OCI-LY7 (cell line): ENCODE data around the gene CCDC116. TPM values are rescaled to one million over a fixed set of nuclear protein-coding genes. Genes with fewer than 3 reads are reported as not detected.
A peak's percentile ranks its signal among the peaks of the same experiment; 100 is the strongest.

Experiments used
- BruUV-seq: library from RNA; stranded (reverse); fragments of 400-500 nt; replicated peaks from 2 replicates; lab custom pipeline; 2021; lab: Mats Ljungman, UMichigan
- CTCF ChIA-PET: fragments of 300-600 bp; sonication (Branson Sonifier 250); formaldehyde crosslinking; loops from one replicate; lab custom pipeline; 2022; ENCODE audit warnings: antibody characterized with exemption; ENCODE audit not compliant: unreplicated experiment; lab: Charles Lee
- POLR2A ChIA-PET: fragments of 300-600 bp; sonication (Branson Sonifier 250); formaldehyde crosslinking; loops from one replicate; lab custom pipeline; 2022; ENCODE audit warnings: antibody characterized with exemption; lab: Charles Lee
- DNase-seq: peaks from one replicate; pipeline ENCODE4 v3.0.0-alpha.2; 2015; ENCODE audit warnings: low spot score
- H2AFZ ChIP-seq: fragments of 200-600 bp; sonication (generic), shearing (Covaris generic); 2 replicates; pipeline ENCODE4 v1.6.1; 2014; ENCODE audit warnings: mild to moderate bottlenecking, antibody characterized with exemption, low read length, moderate library complexity
- H3K27ac ChIP-seq: fragments of 200-600 bp; sonication (generic); 2 replicates; pipeline ENCODE4 v1.5.1; 2014; ENCODE audit warnings: mixed run types, low read depth, mild to moderate bottlenecking, moderate library complexity, low read length, inconsistent platforms; ENCODE audit not compliant: poor library complexity, severe bottlenecking
- H3K36me3 ChIP-seq: fragments of 200-600 bp; sonication (generic); 2 replicates; pipeline ENCODE4 v1.6.1; 2014; ENCODE audit warnings: mild to moderate bottlenecking, antibody characterized with exemption, low read length, moderate library complexity, mixed read lengths; ENCODE audit not compliant: insufficient read depth
- H3K4me1 ChIP-seq: fragments of 200-600 bp; sonication (generic); 2 replicates; pipeline ENCODE4 v1.5.1; 2014; ENCODE audit warnings: mild to moderate bottlenecking, low read length; ENCODE audit not compliant: insufficient read depth, poor library complexity, severe bottlenecking
- H3K4me2 ChIP-seq: fragments of 200-600 bp; sonication (generic); 2 replicates; pipeline ENCODE4 v1.6.1; 2014; ENCODE audit warnings: mild to moderate bottlenecking, low read length
- H3K4me3 ChIP-seq: fragments of 200-600 bp; sonication (generic); 2 replicates; pipeline ENCODE4 v1.5.1; 2014; ENCODE audit warnings: mild to moderate bottlenecking, low read depth, low read length; ENCODE audit not compliant: poor library complexity, severe bottlenecking
- H3K79me2 ChIP-seq: fragments of 200-600 bp; sonication (generic); 2 replicates; pipeline ENCODE4 v1.6.1; 2016; ENCODE audit warnings: low read depth, mild to moderate bottlenecking, low read length, moderate library complexity, mixed read lengths; ENCODE audit not compliant: insufficient read depth
- H3K9me2 ChIP-seq: fragments of 200-600 bp; sonication (generic); 2 replicates; pipeline ENCODE4 v1.6.1; 2016; ENCODE audit warnings: mild to moderate bottlenecking, low read length, mixed read lengths; ENCODE audit not compliant: insufficient read depth
- H3K9me3 ChIP-seq: fragments of 200-600 bp; sonication (generic); 2 replicates; pipeline ENCODE4 v1.6.1; 2014; ENCODE audit warnings: mild to moderate bottlenecking, mixed run types, low read length, mixed read lengths
- H4K20me1 ChIP-seq: fragments of 200-600 bp; sonication (generic); 2 replicates; pipeline ENCODE4 v1.6.1; 2014; ENCODE audit warnings: mild to moderate bottlenecking, antibody characterized with exemption, low read length, moderate library complexity, mixed read lengths; ENCODE audit not compliant: insufficient read depth
- CTCF ChIP-seq: fragments of 200-600 bp; sonication (generic); conservative IDR thresholded peaks from 2 replicates; pipeline ENCODE4 v1.5.1; 2014; ENCODE audit warnings: mild to moderate bottlenecking, antibody characterized with exemption, low read length, moderate library complexity, mixed read lengths
- EZH2phosphoT487 ChIP-seq: fragments of 200-600 bp; sonication (generic); IDR thresholded peaks from 2 replicates; pipeline ENCODE4 v1.6.1; 2018; ENCODE audit warnings: low read depth, borderline replicate concordance, mild to moderate bottlenecking, mixed run types, antibody characterized with exemption, low read length, moderate library complexity, mixed read lengths
- intact Hi-C: fragments of 100-400 bp; cut with micrococcal nuclease; formaldehyde crosslinking; loops from one replicate; pipeline ENCODE4 v1.10.0; 2022; ENCODE audit not compliant: unreplicated experiment
- total RNA-seq, 2 experiments: library from RNA; depleted of rRNA in 1 of 2; stranded (reverse); fragments of >200 nt in 1 of 2; shearing (Covaris generic) in 1 of 2; gene quantifications; 2 replicates each; pipeline ENCODE4 v1.2.3, GENCODE V29; 2014 to 2022

The CCDC116 gene
- total RNA-seq, 2 experiments from 2014 or later: 1.5 to 3.1 TPM

- peaks cover 70% of the 10 kb centered on the region for H3K4me1 ChIP-seq
- CTCF ChIA-PET: interaction anchor here (0.6 to 0.9 kb wide), 2 partner anchors 13 to 129 kb away, joined by 3 read pairs; no protein-coding TSS in a partner anchor
These were observed 47.2 kb upstream of the CCDC116 start for GRCh38 chr22:21585389-21585788.

GRCh38 chr22:21587803-21588611 is 44.6 kb upstream of the CCDC116 start:
- Histone ChIP-seq H3K4me3 (peak overlapping the region; percentile 35), H4K20me1 (peaks cover 31% of the 10 kb centered on the region), H3K27ac (peak overlapping the region; percentile 84), H2AFZ (no peak overlapping the region), H3K36me3 (peaks cover 58% of the 10 kb centered on the region), H3K9me3 (no peaks in the 10 kb centered on the region), H3K9me2 (no peaks in the 10 kb centered on the region), H3K4me1 (peaks cover 67% of the 10 kb centered on the region), H3K79me2 (peaks cover 99% of the 10 kb centered on the region), H3K4me2 (peak overlapping the region; percentile 67)
- TF ChIP-seq EZH2phosphoT487 (no peak), CTCF (no peak)
- no TSS peak for BruUV-seq
- DNase-seq: peak; percentile 76
- ChIA-PET POLR2A (interaction anchor here (0.6 to 1.7 kb wide), 5 partner anchors 11 to 277 kb away, joined by 3 to 8 read pairs (median 3); no protein-coding TSS in a partner anchor), CTCF (interaction anchor here (0.6 to 1.0 kb wide), 4 partner anchors 29 to 55 kb away, joined by 3 read pairs; partner anchors contain the start of genes CCDC116 and SDF2L1)
- intact Hi-C loops: loop anchor here (2.0 kb wide), 1 partner anchor 19 kb away; no protein-coding TSS in a partner anchor

More at GRCh38 chr22:21585389-21585788, 47.2 kb upstream of the CCDC116 start:
- no peak overlapping the region for H3K4me2 ChIP-seq
- no peak overlapping the region for H3K4me3 ChIP-seq
- H2AFZ ChIP-seq: no peak overlapping the region
- no peaks in the 10 kb centered on the region for H3K9me2 ChIP-seq
- no peak overlapping the region for H3K27ac ChIP-seq
- no peaks in the 10 kb centered on the region for H3K9me3 ChIP-seq
- no TSS peak for BruUV-seq
- POLR2A ChIA-PET: interaction anchor here (0.6 kb wide), 1 partner anchor 12 kb away, joined by 4 read pairs; no protein-coding TSS in a partner anchor
- peaks cover 99% of the 10 kb centered on the region for H3K79me2 ChIP-seq
- TF ChIP-seq EZH2phosphoT487 (no peak), CTCF (no peak)
- no peak for DNase-seq
- intact Hi-C loops: no loop called here
- H4K20me1 ChIP-seq: peaks cover 9% of the 10 kb centered on the region
- H3K36me3 ChIP-seq: peaks cover 46% of the 10 kb centered on the region
